ENCODE results near the gene SDK1. TPM values are rescaled to one million over a fixed set of nuclear protein-coding genes. Genes with fewer than 3 reads are reported as not detected.

SDK1 gene
- total and polyA plus RNA-seq, 2 of the 8 experiments (the other 6 are each of a cell fraction or from before 2014, with no cell fraction given), result 3.3 to 7.2 TPM

- Histone ChIP-seq H3K27me3 (replicated peaks in 1 of 4; ENCODE audit: control insufficient read depth in 3 of 4, extremely low read depth in 1 of 4, insufficient read depth in 3 of 4, low read length in 3 of 4) (no peaks in the 10 kb centered on the region), H3K4me1 (replicated peaks in 1 of 4; ENCODE audit: control insufficient read depth in 3 of 4, insufficient read depth in 4 of 4, low read length in 3 of 4) (peaks cover 1 to 11% (median 7%) of the 10 kb centered on the region in 4 experiments; a peak in 5 of 7 replicates), H2BK120ac (replicated peaks; ENCODE audit: low read depth, low read length) (no peak overlapping the region), H2BK12ac (ENCODE audit: low read depth, low read length) (0 out of 2 replicates have a peak overlapping the region, but pooled peaks have one; percentile 30), H4K8ac (ENCODE audit: extremely low read depth, insufficient read depth, low read length) (no peak overlapping the region; the same call in 1 of the 2 replicates), H3K4me2 (ENCODE audit: insufficient read depth in 1 of 2, low read depth in 2 of 2, low read length in 2 of 2) (no peak overlapping the region), H3K18ac (ENCODE audit: extremely low read depth, low read length) (no peak overlapping the region), H2AK5ac (ENCODE audit: low read depth, low read length) (no peak overlapping the region), H3K23me2 (ENCODE audit: low read depth, low read length) (no peaks in the 10 kb centered on the region), H4K5ac (ENCODE audit: insufficient read length, low read depth, low read length) (no peak overlapping the region), H3K4ac (replicated peaks; ENCODE audit: insufficient read length, low read depth, low read length) (no peak overlapping the region), H4K20me1 (replicated peaks in 1 of 2; ENCODE audit: control insufficient read depth in 1 of 2, insufficient read depth in 2 of 2, low read length in 2 of 2) (no peaks in the 10 kb centered on the region), H3K4me3 (ENCODE audit: extremely low read depth in 1 of 4, insufficient read depth in 2 of 4, low read depth in 3 of 4, low read length in 4 of 4) (no peak overlapping the region), H2BK20ac (ENCODE audit: low read length) (no peak overlapping the region), H3K79me2 (ENCODE audit: control insufficient read depth in 1 of 2, insufficient read depth in 2 of 2, low read length in 2 of 2) (no peaks in the 10 kb centered on the region), H3K23ac (ENCODE audit: insufficient read length) (no peak overlapping the region), H2BK15ac (ENCODE audit: low read length) (no peak overlapping the region), H3K14ac (ENCODE audit: insufficient read length) (no peak overlapping the region), H3K36me3 (ENCODE audit: control insufficient read depth in 2 of 4, insufficient read depth in 4 of 4, low read length in 3 of 4) (no peaks in the 10 kb centered on the region), H4K91ac (replicated peaks; ENCODE audit: insufficient read length, low read length) (no peak overlapping the region), H3K56ac (replicated peaks; ENCODE audit: insufficient read length, low read depth, low read length) (no peak overlapping the region), H2BK5ac (ENCODE audit: low read depth, low read length) (no peak overlapping the region), H2AFZ (ENCODE audit: low read length) (no peak overlapping the region), H3K79me1 (ENCODE audit: low read depth, low read length) (no peaks in the 10 kb centered on the region), H3K9me3 (ENCODE audit: insufficient read depth in 2 of 2, low read depth in 1 of 2, low read length in 1 of 2) (no peaks in the 10 kb centered on the region; a peak in 1 of 4 replicates), H3K9ac (replicated peaks in 1 of 4; ENCODE audit: extremely low read depth in 1 of 4, low read depth in 3 of 4, low read length in 3 of 4) (no peak overlapping the region), H3K27ac (ENCODE audit: low read depth, low read length) (no peak overlapping the region)
- POLR2A ChIA-PET (ENCODE audit: partially characterized antibody), result no interaction called here
- FAIRE-seq, result no peak
- 93% methylated on average over 3 of the region's 3 CpGs; no CpG with 5 or more reads in 1 of the 2 experiments for WGBS, 2 experiments (ENCODE audit: extremely low coverage in 1 of 2, insufficient coverage in 1 of 2, insufficient read length in 1 of 2, insufficient replicate concordance in 2 of 2, low coverage in 1 of 2, low lambda C conversion rate in 2 of 2, missing lambda C conversion rate in 1 of 2)
- CTCF ChIA-PET (ENCODE audit: partially characterized antibody), result interaction anchor here (0.6 to 2.4 kb wide), 8 partner anchors 8 to 935 kb away, joined by 3 to 6 read pairs (median 3); no protein-coding TSS in a partner anchor
- no peak for TF ChIP-seq KDM4A (IDR thresholded peaks at IDR 0.05; ENCODE audit: low read depth, low read length, severe bottlenecking)
- TF ChIP-seq RAD21 (IDR thresholded peaks at IDR 0.05 in 1 of 2, conservative IDR thresholded peaks at IDR 0.05 in 1 of 2; ENCODE audit: low read depth in 2 of 2, low read length in 2 of 2), result peak; percentile 30 to 37; a peak in 3 of 4 replicates
- DNase-seq (ENCODE audit: low read depth in 1 of 2, low spot score in 2 of 2), result no peak
Observed at GRCh38 chr7:3981281-3981680, 680.2 kb downstream of the SDK1 start.
